PC-3 (cell line): ENCODE results near the gene VPS51. TPM values are rescaled to one million over a fixed set of nuclear protein-coding genes. Genes with fewer than 3 reads are reported as not detected.

Experiments
- ATAC-seq: fragments of 200-7000 bp; cut with Tn5 transposase; 2 replicates; pipeline ENCODE4 v1.9.1; 2020; ENCODE audit warnings: mild to moderate bottlenecking, moderate library complexity
- BruUV-seq: library from RNA; stranded (reverse); fragments of 400-500 nt; replicated peaks from 2 replicates; lab custom pipeline; 2021; lab: Mats Ljungman, UMichigan
- CTCF ChIA-PET: fragments of 300-600 bp; sonication (Branson Sonifier 250); formaldehyde crosslinking; loops from one replicate; lab custom pipeline; 2022; ENCODE audit warnings: antibody characterized with exemption; lab: Charles Lee
- POLR2A ChIA-PET: fragments of 300-600 bp; sonication (Branson Sonifier 250); formaldehyde crosslinking; loops from one replicate; lab custom pipeline; 2022; ENCODE audit warnings: antibody characterized with exemption; ENCODE audit not compliant: unreplicated experiment; lab: Charles Lee
- DNase-seq: peaks from one replicate; pipeline ENCODE4 v3.0.0-alpha.2; 2015
- H2AFZ ChIP-seq: fragments of 300-600 bp; sonication (generic); 2 replicates; pipeline ENCODE4 v1.6.0; 2016; ENCODE audit warnings: antibody characterized with exemption, low read length
- H3F3A ChIP-seq: fragments of 300-600 bp; sonication (generic); one replicate; pipeline ENCODE4 v1.6.0; 2017; ENCODE audit warnings: antibody characterized with exemption, low read length, control low read depth, mild to moderate bottlenecking; ENCODE audit not compliant: unreplicated experiment
- H3K27ac ChIP-seq: fragments of 300-600 bp; sonication (generic); 2 replicates; pipeline ENCODE4 v1.5.1; 2016; ENCODE audit warnings: mild to moderate bottlenecking, low read length
- H3K27me3 ChIP-seq: fragments of 300-600 bp; sonication (generic); 2 replicates; pipeline ENCODE4 v1.6.1; 2016; ENCODE audit warnings: low read length, mixed read lengths
- H3K36me3 ChIP-seq: fragments of 300-600 bp; sonication (generic); 2 replicates; pipeline ENCODE4 v1.6.1; 2016; ENCODE audit warnings: low read depth, mixed run types, low read length, mixed read lengths
- H3K4me1 ChIP-seq: fragments of 300-600 bp; sonication (generic); 2 replicates; pipeline ENCODE4 v1.5.1; 2016; ENCODE audit warnings: low read length; ENCODE audit not compliant: insufficient read depth
- H3K4me2 ChIP-seq: fragments of 300-600 bp; sonication (generic); 2 replicates; pipeline ENCODE4 v1.6.0; 2016; ENCODE audit warnings: low read length
- H3K4me3 ChIP-seq: fragments of 300-600 bp; sonication (generic); 2 replicates; pipeline ENCODE4 v1.5.1; 2016; ENCODE audit warnings: mild to moderate bottlenecking, low read length, mixed read lengths
- H3K79me2 ChIP-seq: fragments of 300-600 bp; sonication (generic); 2 replicates; pipeline ENCODE4 v1.6.1; 2017; ENCODE audit warnings: low read length, mixed read lengths
- H3K9ac ChIP-seq: fragments of 300-600 bp; sonication (generic); 2 replicates; pipeline ENCODE4 v1.6.0; 2016; ENCODE audit warnings: mild to moderate bottlenecking, low read length
- H3K9me2 ChIP-seq: fragments of 300-600 bp; sonication (generic); replicated peaks from 2 replicates; pipeline ENCODE4 v1.6.1; 2016; ENCODE audit warnings: mixed run types, low read length, mixed read lengths
- H3K9me3 ChIP-seq: fragments of 300-600 bp; sonication (generic); 2 replicates; pipeline ENCODE4 v1.6.1; 2016; ENCODE audit warnings: low read length, mixed read lengths
- H4K20me1 ChIP-seq: fragments of 300-600 bp; sonication (generic); 2 replicates; pipeline ENCODE4 v1.6.1; 2016; ENCODE audit warnings: low read length, mixed read lengths
- CTCF ChIP-seq: fragments of 300-600 bp; sonication (generic); conservative IDR thresholded peaks from 2 replicates; pipeline ENCODE4 v1.5.1; 2017; ENCODE audit warnings: antibody characterized with exemption, low read depth, mild to moderate bottlenecking, low read length
- EZH2 ChIP-seq: fragments of 300-600 bp; sonication (generic); IDR thresholded peaks from one replicate; pipeline ENCODE4 v1.6.1; 2017; ENCODE audit warnings: antibody characterized with exemption, mild to moderate bottlenecking, low read length; ENCODE audit not compliant: unreplicated experiment
- EZH2phosphoT487 ChIP-seq: fragments of 300-600 bp; sonication (generic); IDR thresholded peaks from 2 replicates; pipeline ENCODE4 v1.6.1; 2018; ENCODE audit warnings: mild to moderate bottlenecking, antibody characterized with exemption, low read length, borderline replicate concordance
- intact Hi-C: fragments of 100-400 bp; cut with micrococcal nuclease; formaldehyde crosslinking; loops from 2 replicates; pipeline ENCODE4 v1.9.0; 2023
- total RNA-seq: library from RNA; depleted of rRNA; stranded (reverse); fragments of >200 nt; gene quantifications from 2 replicates; pipeline ENCODE4 v1.2.3, GENCODE V29; 2014

VPS51 gene
- total RNA-seq, 1 experiment from 2014 or later, result 414 TPM

GRCh38 chr11:65135633-65136145, 39.7 kb downstream of the VPS51 start:
- H3K9ac ChIP-seq, result peak overlapping the region; percentile 98

GRCh38 chr11:65136515-65137096, 40.6 kb downstream of the VPS51 start:
- Histone ChIP-seq H3K4me1 (peaks cover 16% of the 10 kb centered on the region), H3K36me3 (peaks cover 13% of the 10 kb centered on the region; the same call in 1 of the 2 replicates), H3K4me3 (no peak overlapping the region), H3K9ac (no peak overlapping the region), H3K79me2 (peaks cover 29% of the 10 kb centered on the region), H3F3A (no peaks in the 10 kb centered on the region), H3K9me3 (no peaks in the 10 kb centered on the region), H4K20me1 (no peaks in the 10 kb centered on the region; the same call in 1 of the 2 replicates), H3K27me3 (0 out of 2 replicates have a peak, but pooled peaks cover 3% of the 10 kb centered on the region), H2AFZ (no peak overlapping the region), H3K9me2 (no peaks in the 10 kb centered on the region), H3K27ac (no peak overlapping the region), H3K4me2 (no peak overlapping the region)
- ChIA-PET POLR2A (interaction anchor here (0.6 kb wide), 1 partner anchor 139 kb away, joined by 11 read pairs; no protein-coding TSS in a partner anchor), CTCF (no interaction called here)
- intact Hi-C loops, result no loop called here
- TF ChIP-seq EZH2 (no peak), CTCF (no peak), EZH2phosphoT487 (no peak)
- ATAC-seq, result no peak
- DNase-seq, result no peak
- BruUV-seq, result no TSS peak

More at GRCh38 chr11:65135633-65136145, 39.7 kb downstream of the VPS51 start:
- CTCF ChIA-PET, result interaction anchor here (0.6 to 1.1 kb wide), 2 partner anchors 46 to 793 kb away, joined by 4 read pairs; partner anchors contain the start of gene CAPN1
- peaks cover 22% of the 10 kb centered on the region; the same call in 1 of the 2 replicates for H3K36me3 ChIP-seq
- 0 out of 2 replicates have a peak, but pooled peaks cover 3% of the 10 kb centered on the region for H3K27me3 ChIP-seq
- H4K20me1 ChIP-seq, result no peaks in the 10 kb centered on the region; the same call in 1 of the 2 replicates
- H3K4me2 ChIP-seq, result peak overlapping the region; percentile 96
- peak overlapping the region; percentile 95 for H3K27ac ChIP-seq
- ATAC-seq (no peak), DNase-seq (no peak)
- POLR2A ChIA-PET, result interaction anchor here (0.6 to 1.8 kb wide), 6 partner anchors 13 to 64 kb away, joined by 3 to 24 read pairs (median 4); partner anchors contain the start of genes CAPN1, FAU and MRPL49
- peaks cover 35% of the 10 kb centered on the region for H3K79me2 ChIP-seq
- no peaks in the 10 kb centered on the region for H3F3A ChIP-seq
- BruUV-seq, result no TSS peak
- no peaks in the 10 kb centered on the region for H3K9me2 ChIP-seq
- H3K9me3 ChIP-seq, result no peaks in the 10 kb centered on the region
- H3K4me1 ChIP-seq, result peaks cover 16% of the 10 kb centered on the region
- peak overlapping the region; percentile 90 for H3K4me3 ChIP-seq
- H2AFZ ChIP-seq, result peak overlapping the region; percentile 79
- no peak for TF ChIP-seq EZH2
- no peak for TF ChIP-seq CTCF
- TF ChIP-seq EZH2phosphoT487, result no peak
- intact Hi-C loops, result loop anchor here (1.0 kb wide), 2 partner anchors 13 to 47 kb away; partner anchors contain the start of genes FAU and MRPL49

- CTCF ChIA-PET, result no interaction called here
These were observed 46.0 kb downstream of the VPS51 start for GRCh38 chr11:65141896-65142494.

More at GRCh38 chr11:65141896-65142494, 46.0 kb downstream of the VPS51 start:
- ATAC-seq, result no peak
- Histone ChIP-seq H3K36me3 (no peaks in the 10 kb centered on the region), H3F3A (no peaks in the 10 kb centered on the region), H3K9me3 (no peaks in the 10 kb centered on the region), H3K27me3 (0 out of 2 replicates have a peak, but pooled peaks cover 3% of the 10 kb centered on the region), H3K79me2 (no peaks in the 10 kb centered on the region), H2AFZ (no peak overlapping the region), H3K9ac (no peak overlapping the region), H4K20me1 (no peaks in the 10 kb centered on the region), H3K4me3 (no peak overlapping the region), H3K4me1 (no peaks in the 10 kb centered on the region), H3K9me2 (no peaks in the 10 kb centered on the region), H3K27ac (no peak overlapping the region), H3K4me2 (no peak overlapping the region)
- BruUV-seq, result no TSS peak
- no peak for DNase-seq
- POLR2A ChIA-PET, result no interaction called here
- no peak for TF ChIP-seq CTCF
- TF ChIP-seq EZH2phosphoT487, result no peak
- no peak for TF ChIP-seq EZH2
- intact Hi-C loops, result no loop called here
